ENCODE data around the gene RIN3. TPM values are rescaled to one million over a fixed set of nuclear protein-coding genes. Genes with fewer than 3 reads are reported as not detected.
A peak's percentile ranks its signal among the peaks of the same experiment; 100 is the strongest.

The RIN3 gene
- total RNA-seq, 1 donor from 2014 or later, result 18.8 TPM

DNA sequence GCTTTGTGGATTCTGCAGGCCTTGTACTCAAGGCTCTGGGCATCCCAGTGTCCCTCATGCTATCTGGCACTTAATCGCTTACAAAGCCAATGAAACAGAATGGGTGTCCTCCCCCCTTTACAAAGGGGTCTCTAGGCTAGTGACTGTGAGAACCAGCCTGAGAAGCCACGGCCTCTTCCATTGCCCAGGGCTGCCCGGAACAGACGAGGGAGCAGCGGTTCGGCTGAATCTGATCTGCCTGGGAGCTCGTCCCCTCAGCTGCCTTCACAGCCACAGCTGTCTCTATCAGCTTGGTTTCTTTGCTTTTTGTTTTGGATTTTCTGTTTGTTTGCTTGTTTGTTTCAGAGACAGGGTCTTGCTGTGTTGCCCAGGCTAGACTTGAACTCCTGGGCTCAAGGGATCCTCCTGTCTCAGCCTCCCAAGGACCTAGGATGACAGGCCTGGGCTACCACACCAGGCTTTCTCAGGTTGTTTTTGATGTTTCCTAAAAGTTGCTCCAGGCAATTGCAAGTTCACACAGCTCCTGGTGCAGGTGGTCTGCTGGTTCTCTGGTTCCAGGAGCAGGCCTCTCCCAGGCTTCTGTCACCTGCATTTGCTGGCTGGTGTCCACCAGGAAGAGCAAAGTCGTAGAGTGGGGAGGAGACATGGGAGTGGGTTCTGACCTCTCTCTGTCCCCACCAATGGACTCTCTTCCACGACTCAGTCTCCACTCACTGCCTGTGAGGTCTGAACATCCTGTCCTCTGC, 10.9 kb upstream of the RIN3 start:
- peak overlapping the region; percentile 91 for H3K27ac Mint-ChIP-seq (ENCODE audit: unreplicated experiment)
- no peaks in the 10 kb centered on the region for H3K36me3 Mint-ChIP-seq (ENCODE audit: low read depth)
- H3K4me3 Mint-ChIP-seq (ENCODE audit: unreplicated experiment), result no peak overlapping the region
- TF ChIP-seq, protein P1, sequence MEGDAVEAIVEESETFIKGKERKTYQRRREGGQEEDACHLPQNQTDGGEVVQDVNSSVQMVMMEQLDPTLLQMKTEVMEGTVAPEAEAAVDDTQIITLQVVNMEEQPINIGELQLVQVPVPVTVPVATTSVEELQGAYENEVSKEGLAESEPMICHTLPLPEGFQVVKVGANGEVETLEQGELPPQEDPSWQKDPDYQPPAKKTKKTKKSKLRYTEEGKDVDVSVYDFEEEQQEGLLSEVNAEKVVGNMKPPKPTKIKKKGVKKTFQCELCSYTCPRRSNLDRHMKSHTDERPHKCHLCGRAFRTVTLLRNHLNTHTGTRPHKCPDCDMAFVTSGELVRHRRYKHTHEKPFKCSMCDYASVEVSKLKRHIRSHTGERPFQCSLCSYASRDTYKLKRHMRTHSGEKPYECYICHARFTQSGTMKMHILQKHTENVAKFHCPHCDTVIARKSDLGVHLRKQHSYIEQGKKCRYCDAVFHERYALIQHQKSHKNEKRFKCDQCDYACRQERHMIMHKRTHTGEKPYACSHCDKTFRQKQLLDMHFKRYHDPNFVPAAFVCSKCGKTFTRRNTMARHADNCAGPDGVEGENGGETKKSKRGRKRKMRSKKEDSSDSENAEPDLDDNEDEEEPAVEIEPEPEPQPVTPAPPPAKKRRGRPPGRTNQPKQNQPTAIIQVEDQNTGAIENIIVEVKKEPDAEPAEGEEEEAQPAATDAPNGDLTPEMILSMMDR (IDR thresholded peaks at IDR 0.05), result no peak
- DNase-seq (ENCODE audit: low spot score), result no peak
- no peaks in the 10 kb centered on the region for H3K27me3 Mint-ChIP-seq (ENCODE audit: low read depth)
- peaks cover 43% of the 10 kb centered on the region for H3K4me1 Mint-ChIP-seq (ENCODE audit: low read depth)
- H3K9me3 Mint-ChIP-seq (ENCODE audit: low read depth), result no peaks in the 10 kb centered on the region

DNA sequence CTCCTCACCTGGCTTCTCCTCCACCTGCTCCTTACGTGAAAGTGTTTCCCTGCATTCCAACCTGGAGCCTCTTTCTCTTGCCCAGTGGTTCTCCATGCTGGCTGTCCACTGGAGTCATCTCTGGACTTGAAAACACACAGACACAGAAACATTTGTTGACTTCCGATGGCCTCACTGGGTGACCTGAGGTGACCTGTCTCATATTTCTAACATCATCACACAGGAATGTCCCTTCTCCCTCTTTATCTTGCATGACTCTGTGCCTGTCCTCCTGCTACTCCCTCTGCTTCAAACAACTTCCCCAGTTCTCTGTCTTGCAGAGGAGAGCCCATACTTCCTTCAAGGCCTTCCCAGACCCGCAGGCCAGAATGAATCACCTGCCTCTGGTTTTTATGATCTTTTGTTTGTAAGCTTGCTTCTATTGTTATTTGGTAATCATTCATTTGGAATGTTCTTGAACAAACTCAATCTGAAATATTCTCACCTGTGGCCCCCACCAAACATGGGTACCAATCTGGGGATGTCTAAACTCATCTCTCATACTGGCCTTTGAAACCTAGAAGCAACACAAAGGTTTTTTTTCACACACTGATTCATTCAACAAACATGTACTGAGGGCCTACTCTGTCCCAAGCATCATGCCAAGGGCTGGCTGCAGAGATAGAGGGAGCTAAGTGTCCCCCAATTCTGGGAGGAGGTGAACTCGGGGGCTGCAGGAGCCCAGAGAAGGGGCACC, 9.7 kb upstream of the RIN3 start:
- Mint-ChIP-seq H3K9me3 (ENCODE audit: low read depth) (no peaks in the 10 kb centered on the region), H3K4me3 (ENCODE audit: unreplicated experiment) (peak overlapping the region; percentile 44), H3K36me3 (ENCODE audit: low read depth) (no peaks in the 10 kb centered on the region), H3K27ac (ENCODE audit: unreplicated experiment) (peak overlapping the region; percentile 94), H3K27me3 (ENCODE audit: low read depth) (no peaks in the 10 kb centered on the region), H3K4me1 (ENCODE audit: low read depth) (peaks cover 43% of the 10 kb centered on the region)
- no peak for DNase-seq (ENCODE audit: low spot score)
- TF ChIP-seq, protein P1 (IDR thresholded peaks at IDR 0.05), result no peak

DNA sequence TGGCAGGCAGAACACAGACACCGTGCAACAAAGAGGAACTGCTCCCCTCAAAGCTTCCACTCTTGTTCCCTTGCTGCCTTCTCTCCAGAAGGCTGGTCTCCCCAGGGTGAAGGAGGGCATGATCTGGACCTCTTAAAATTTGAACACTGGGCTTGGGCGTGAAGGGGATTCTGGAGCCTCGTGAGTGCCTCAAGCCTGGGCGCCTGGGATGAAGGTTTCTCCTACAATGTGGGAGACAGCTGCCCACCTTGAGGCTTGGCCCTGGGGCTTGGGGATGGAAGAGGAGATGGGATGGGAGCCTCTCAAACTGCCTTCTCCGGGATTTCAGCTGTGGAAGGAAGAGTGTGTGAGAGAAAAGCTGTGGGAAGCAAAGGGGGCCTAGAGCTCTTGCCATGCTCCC, 7.8 kb upstream of the RIN3 start:
- H3K27me3 Mint-ChIP-seq (ENCODE audit: low read depth), result no peaks in the 10 kb centered on the region
- no peak overlapping the region for H3K27ac Mint-ChIP-seq (ENCODE audit: unreplicated experiment)
- H3K4me1 Mint-ChIP-seq (ENCODE audit: low read depth), result peaks cover 38% of the 10 kb centered on the region
- H3K9me3 Mint-ChIP-seq (ENCODE audit: low read depth), result no peaks in the 10 kb centered on the region
- no peak overlapping the region for H3K4me3 Mint-ChIP-seq (ENCODE audit: unreplicated experiment)
- no peak for DNase-seq (ENCODE audit: low spot score)
- TF ChIP-seq, protein P1 (IDR thresholded peaks at IDR 0.05), result no peak
- H3K36me3 Mint-ChIP-seq (ENCODE audit: low read depth), result no peaks in the 10 kb centered on the region

DNA sequence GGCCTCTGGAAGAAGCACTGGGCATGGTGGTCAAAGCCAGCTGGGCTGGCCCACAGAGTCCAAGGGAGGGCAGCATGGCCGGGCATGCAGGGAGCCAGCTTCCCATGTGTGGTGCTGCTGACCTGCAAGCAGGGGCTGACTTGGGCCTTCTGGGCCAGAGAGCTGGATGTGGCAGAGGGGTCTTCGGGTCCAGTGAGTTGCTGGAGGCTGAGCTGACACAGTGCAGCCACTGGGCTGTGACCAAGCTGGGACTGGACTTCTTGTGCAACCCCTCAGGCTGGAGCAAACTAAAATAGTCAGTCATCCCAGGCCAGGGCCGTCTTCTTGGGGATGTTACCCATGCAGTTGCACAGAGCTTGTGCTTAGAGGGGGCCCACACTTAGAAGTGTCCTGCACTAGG, 7.3 kb upstream of the RIN3 start:
- Mint-ChIP-seq H3K36me3 (ENCODE audit: low read depth) (no peaks in the 10 kb centered on the region), H3K4me1 (ENCODE audit: low read depth) (peaks cover 40% of the 10 kb centered on the region), H3K9me3 (ENCODE audit: low read depth) (no peaks in the 10 kb centered on the region), H3K27ac (ENCODE audit: unreplicated experiment) (no peak overlapping the region), H3K4me3 (ENCODE audit: unreplicated experiment) (no peak overlapping the region), H3K27me3 (ENCODE audit: low read depth) (no peaks in the 10 kb centered on the region)
- TF ChIP-seq, protein P1 (IDR thresholded peaks at IDR 0.05), result no peak
- DNase-seq (ENCODE audit: low spot score), result no peak

DNA sequence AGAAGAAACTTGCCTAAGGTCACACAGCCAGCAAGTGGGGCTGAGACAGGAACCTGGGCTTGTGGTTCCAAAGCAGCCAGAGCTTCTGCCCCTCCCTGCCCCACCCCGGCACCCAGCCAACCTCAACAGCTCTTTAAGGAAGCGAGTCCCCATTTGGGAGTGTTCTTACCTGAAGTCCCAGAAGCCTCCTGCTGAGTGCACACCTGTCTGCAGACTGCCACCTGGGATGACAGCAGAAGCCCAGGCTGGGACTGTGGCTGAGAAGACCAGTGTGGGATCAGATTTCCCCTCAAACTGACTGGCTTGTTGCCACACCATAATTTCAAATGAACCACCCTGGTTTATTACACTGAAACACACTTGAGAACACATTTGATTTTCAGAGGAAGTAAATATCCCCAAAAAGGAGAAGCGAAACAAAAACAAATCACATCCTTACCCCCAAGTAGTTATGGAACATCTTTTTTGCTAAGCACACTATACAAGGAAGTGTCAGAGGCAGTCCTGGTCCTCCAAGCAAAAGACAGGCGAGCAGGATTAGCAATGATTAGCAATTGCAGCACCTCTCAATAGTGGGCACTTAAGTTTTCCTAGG, 6.3 kb upstream of the RIN3 start:
- H3K36me3 Mint-ChIP-seq (ENCODE audit: low read depth), result no peaks in the 10 kb centered on the region
- no peaks in the 10 kb centered on the region for H3K27me3 Mint-ChIP-seq (ENCODE audit: low read depth)
- TF ChIP-seq, protein P1 (IDR thresholded peaks at IDR 0.05), result no peak
- H3K9me3 Mint-ChIP-seq (ENCODE audit: low read depth), result no peaks in the 10 kb centered on the region
- peaks cover 38% of the 10 kb centered on the region for H3K4me1 Mint-ChIP-seq (ENCODE audit: low read depth)
- DNase-seq (ENCODE audit: low spot score), result no peak
- H3K27ac Mint-ChIP-seq (ENCODE audit: unreplicated experiment), result no peak overlapping the region
- no peak overlapping the region for H3K4me3 Mint-ChIP-seq (ENCODE audit: unreplicated experiment)
